GM18868 (cell line): ENCODE measurements around the gene TMIE.

Experiments used
- ATAC-seq: cut with Tn5 transposase; IDR thresholded peaks from one replicate; pipeline ENCODE4 v1.9.1; 2021; ENCODE audit warnings: mild to moderate bottlenecking, moderate library complexity; ENCODE audit not compliant: unreplicated experiment

TMIE gene

GRCh38 chr3:46706771-46707582, 5.8 kb downstream of the TMIE start:
- ATAC-seq, result no peak

GRCh38 chr3:46707601-46708011, 6.4 kb downstream of the TMIE start:
- no peak for ATAC-seq

- ATAC-seq, result no peak
Measured at GRCh38 chr3:46708401-46709156, 7.4 kb downstream of the TMIE start.

DNA sequence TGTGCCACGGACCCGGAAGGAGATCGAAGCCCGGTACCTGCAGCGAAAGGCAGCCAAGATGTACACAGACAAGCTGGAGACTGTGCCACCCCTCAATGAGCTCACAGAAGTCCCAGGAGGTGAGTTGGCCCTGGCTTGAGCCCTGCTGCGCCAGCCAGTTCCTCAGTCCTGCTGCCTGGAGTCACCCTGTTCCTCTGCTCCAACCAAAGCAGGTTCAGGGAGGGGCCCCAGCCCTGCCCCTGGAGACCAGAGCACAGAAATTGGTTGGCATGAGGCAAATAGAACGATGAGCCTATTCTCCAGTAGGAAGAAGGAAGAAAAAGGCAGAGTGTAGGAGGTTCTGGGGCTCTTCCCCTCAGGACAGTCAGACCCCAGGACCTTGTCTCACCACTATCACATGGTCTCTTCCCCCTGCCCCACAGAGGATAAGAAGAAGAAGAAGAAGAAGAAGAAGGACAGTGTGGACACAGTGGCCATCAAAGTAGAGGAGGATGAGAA, 8.0 kb downstream of the TMIE start:
- no peak for ATAC-seq

DNA sequence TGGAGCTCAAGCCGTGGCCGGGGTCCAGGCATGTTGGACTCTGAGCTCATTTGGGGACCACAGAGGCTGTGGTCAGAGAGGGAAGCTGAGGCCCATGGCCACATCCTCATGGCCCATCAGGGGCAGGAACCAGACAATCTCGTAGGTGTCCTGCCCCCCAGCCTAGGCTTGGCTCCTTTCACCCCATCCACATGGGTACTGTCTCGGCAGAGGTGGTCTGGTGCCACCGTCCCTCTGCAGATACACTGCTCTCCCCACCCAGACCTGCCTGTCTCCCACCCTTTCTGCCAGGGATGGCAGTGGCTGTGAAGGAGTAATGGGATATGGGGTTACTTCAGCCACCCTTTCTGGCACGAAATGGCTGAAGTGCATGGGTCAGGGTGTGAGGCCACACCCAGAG, 8.5 kb downstream of the TMIE start:
- no peak for ATAC-seq

- ATAC-seq, result no peak
Measured at GRCh38 chr3:46710229-46710628, 9.0 kb downstream of the TMIE start.

GRCh38 chr3:46710671-46711295, 9.6 kb downstream of the TMIE start:
- no peak for ATAC-seq

GRCh38 chr3:46711305-46711704, 10.1 kb downstream of the TMIE start:
- no peak for ATAC-seq

DNA sequence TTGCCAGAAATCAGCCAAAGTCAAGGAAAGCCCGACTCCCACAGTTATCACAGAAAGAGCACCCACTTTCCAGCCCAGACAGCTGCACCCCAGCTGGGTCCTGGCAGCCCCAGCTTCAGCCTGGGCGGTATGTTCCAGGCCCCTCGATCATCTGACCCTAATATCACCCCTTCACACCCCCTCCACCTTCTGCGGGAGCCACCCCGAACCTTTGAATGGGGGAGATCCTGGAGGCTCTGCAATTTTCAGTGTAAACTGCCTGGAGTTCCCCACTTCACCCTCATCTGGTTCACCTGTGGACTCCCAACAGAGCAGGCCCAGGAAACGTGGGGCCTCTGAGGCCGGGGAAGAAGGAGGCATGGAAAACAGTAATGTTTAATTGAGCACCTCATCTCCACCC, 10.6 kb downstream of the TMIE start:
- no peak for ATAC-seq

DNA sequence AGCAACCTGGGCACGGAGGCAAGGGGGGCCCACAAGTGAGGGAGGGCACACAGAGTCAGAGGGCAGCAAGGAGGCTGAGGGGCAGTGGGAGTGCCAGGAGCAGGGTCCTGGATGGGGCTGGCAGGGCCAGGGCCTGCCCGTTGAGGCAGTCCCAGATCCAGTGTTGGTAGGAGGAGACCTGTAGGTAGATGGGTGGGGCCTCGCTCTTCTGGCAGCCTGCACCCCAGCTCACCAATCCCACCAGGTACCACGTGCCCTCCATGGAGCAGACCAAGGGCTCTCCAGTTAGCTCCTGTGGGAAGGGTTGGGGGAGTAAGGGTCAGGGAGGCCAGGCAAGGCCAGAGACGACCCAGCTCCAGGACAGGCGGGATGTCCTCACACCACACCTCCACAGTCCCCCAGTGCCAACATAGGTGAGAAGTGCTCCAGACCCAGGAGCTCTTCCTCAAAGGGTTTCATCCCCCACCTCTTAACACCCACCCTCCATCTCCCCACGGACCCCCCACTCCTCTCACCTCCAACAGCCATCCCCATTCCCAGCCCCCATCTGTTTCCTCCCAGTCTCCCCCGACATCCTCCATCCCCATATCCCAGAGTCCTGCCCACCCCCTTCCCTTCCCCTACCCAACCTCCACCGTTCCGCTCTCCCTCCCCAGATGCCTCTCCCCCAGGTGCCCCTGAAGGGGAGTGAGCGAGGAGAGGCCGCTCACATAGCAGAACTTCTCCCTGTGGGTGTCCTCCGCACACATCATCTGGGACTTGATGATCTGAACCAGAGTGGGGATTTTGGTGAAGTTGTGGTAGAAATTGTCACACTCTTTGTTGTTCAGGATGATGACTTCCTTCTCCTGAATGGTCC, 11.2 kb downstream of the TMIE start:
- ATAC-seq, result no peak

- ATAC-seq, result no peak
Measured at GRCh38 chr3:46713050-46713897, 12.1 kb downstream of the TMIE start.

- peak; percentile 80 for ATAC-seq
Measured at GRCh38 chr3:46713898-46714552, 12.8 kb downstream of the TMIE start.

GRCh38 chr3:46714728-46715506, 13.7 kb downstream of the TMIE start:
- no peak for ATAC-seq

DNA sequence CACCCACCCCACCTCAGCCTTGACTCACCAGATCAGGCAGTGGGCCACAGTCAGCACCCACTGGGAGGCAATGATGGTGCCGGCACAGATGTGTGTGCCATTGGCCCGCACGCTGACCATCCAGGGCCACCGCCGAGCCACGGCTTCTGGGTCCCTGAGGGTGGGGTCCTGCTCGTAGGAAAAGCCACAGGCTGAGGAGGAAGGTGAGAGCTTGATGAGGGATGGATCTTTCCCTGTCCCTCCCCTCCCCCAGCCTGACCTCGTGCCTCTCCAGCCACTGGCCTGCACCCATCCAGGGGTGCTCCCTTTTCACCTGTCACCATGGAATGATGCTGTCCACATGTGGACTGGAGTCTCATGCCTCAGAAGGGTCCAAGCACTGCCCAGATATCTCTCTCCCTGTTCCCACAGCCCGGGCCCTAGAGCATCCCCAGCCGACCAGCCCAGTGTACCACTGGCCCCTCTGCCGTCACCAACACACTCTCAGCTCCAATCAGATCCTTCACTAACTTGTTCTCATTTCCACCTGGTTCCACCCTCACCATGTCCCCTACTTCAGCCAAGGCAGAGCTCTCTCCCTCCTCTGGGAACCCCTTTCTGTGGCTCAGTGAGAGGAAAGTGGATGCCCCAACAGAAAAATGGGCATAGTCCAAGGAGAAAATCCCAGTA, 14.4 kb downstream of the TMIE start:
- no peak for ATAC-seq

DNA sequence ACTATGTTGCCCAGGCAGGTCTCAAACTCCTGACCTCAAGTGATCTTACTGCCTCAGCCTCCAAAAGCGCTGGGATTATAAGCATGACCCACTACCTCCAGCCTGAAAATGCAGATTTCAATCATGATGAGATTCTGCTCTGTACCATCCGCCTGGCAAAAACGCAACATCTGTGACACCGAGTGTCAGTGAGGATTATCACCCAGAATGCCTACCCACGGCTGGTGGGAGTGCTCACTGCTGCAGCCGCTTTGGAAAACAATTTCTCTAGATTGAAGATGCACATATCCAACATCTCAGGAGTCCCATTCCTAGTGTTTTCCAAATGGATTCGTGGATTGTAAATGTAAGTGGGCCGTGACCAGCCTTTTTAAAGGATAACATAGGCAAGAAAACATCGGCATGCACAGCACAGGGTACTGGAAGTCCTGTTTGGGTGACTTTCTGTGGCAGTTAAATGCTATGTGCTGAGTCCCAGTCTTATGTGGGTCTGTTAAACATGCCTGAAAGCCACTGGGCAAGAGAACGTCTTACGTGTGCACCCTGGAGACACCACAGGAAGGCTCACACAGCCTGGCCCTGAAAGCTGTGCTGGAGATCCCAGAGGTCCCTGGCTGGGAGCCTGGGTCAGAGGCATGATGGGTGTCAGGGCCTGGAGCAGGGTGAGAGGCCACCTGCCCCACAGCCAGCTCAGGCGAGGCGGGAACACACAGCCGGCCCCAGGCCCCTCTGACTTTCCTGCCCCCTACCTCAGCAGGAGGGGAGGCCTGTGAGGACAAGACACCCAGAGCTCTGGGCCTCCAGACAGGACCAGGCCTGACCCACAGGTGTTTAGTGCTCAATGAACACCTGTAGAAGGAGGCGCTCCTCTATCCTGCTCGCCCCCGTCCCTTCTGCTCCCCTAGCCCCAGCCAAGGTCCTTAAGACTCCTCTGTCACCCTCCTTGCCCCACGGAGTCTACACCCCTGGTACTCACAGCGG, 15.6 kb downstream of the TMIE start:
- no peak for ATAC-seq

GRCh38 chr3:46717447-46718231, 16.4 kb downstream of the TMIE start, which contains the start of gene PRSS50:
TSS of gene PRSS50 (minus strand) at chr3:46717869. CDS start at chr3:46717824, 45 bp downstream.
- ATAC-seq, result no peak
